Medulla oblongata (tissue), 1 donor: ENCODE data around the gene GPR12.
"Not testable (repeated sequence)": the region's sequence is repeated elsewhere in the genome, so short reads cannot be mapped to it uniquely, and the experiment has no call there.

ENCODE experiments used
- DNase-seq: peaks from one replicate; pipeline ENCODE4 v3.0.0-alpha.2; 2015; ENCODE audit errors: extremely low spot score

Gene GPR12

GRCh38 chr13:26749285-26749684 lies 11.3 kb downstream of the GPR12 start:
- no peak for DNase-seq

GRCh38 chr13:26747706-26748105 lies 12.9 kb downstream of the GPR12 start:
- DNase-seq = no peak

GRCh38 chr13:26743971-26744370 lies 16.6 kb downstream of the GPR12 start:
- no peak for DNase-seq

GRCh38 chr13:26742691-26743358 lies 17.8 kb downstream of the GPR12 start:
- no peak for DNase-seq

GRCh38 chr13:26735677-26736076 lies 24.9 kb downstream of the GPR12 start:
- DNase-seq = no peak

GRCh38 chr13:26727633-26728032 lies 33.0 kb downstream of the GPR12 start:
- no peak for DNase-seq

GRCh38 chr13:26727122-26727521 lies 33.5 kb downstream of the GPR12 start:
- DNase-seq = no peak

GRCh38 chr13:26726684-26727083 lies 33.9 kb downstream of the GPR12 start:
- no peak for DNase-seq

GRCh38 chr13:26723620-26724019 lies 37.0 kb downstream of the GPR12 start:
- not testable (repeated sequence) for DNase-seq

- DNase-seq = no peak
Observed at GRCh38 chr13:26722321-26722720, 38.3 kb downstream of the GPR12 start.

GRCh38 chr13:26721251-26722121 lies 39.1 kb downstream of the GPR12 start:
- no peak for DNase-seq

GRCh38 chr13:26719356-26719945 lies 41.1 kb downstream of the GPR12 start:
- DNase-seq = no peak

- no peak for DNase-seq
Observed at GRCh38 chr13:26718872-26719271, 41.7 kb downstream of the GPR12 start.

GRCh38 chr13:26718146-26718545 lies 42.4 kb downstream of the GPR12 start:
- no peak for DNase-seq

GRCh38 chr13:26716984-26717383 lies 43.6 kb downstream of the GPR12 start:
- no peak for DNase-seq

- DNase-seq = no peak
Observed at GRCh38 chr13:26713341-26713740, 47.2 kb downstream of the GPR12 start.

- no peak for DNase-seq
Observed at GRCh38 chr13:26711211-26711610, 49.4 kb downstream of the GPR12 start.

- no peak for DNase-seq
Observed at GRCh38 chr13:26710166-26710565, 50.4 kb downstream of the GPR12 start.

GRCh38 chr13:26709461-26709860 lies 51.1 kb downstream of the GPR12 start:
- no peak for DNase-seq

GRCh38 chr13:26708007-26708297 lies 52.6 kb downstream of the GPR12 start:
- DNase-seq = no peak

- peak; percentile 79 for DNase-seq
Observed at GRCh38 chr13:26707122-26708006, 53.2 kb downstream of the GPR12 start.

- no peak for DNase-seq
Observed at GRCh38 chr13:26706381-26706780, 54.2 kb downstream of the GPR12 start.
